GM12874 (cell line): ENCODE results near the gene ORM1.

Experiments used
- CTCF ChIP-seq: IDR thresholded peaks from 2 replicates; pipeline ENCODE4 v1.5.1; 2011; ENCODE audit warnings: low read depth, mild to moderate bottlenecking, control low read depth, low read length, moderate library complexity; ENCODE audit not compliant: insufficient read depth

The ORM1 gene

GRCh38 chr9:114299286-114300152 is 23.4 kb upstream of the ORM1 start:
- no peak for TF ChIP-seq CTCF

- no peak for TF ChIP-seq CTCF
Measured at GRCh38 chr9:114300153-114300845, 22.6 kb upstream of the ORM1 start.

- no peak for TF ChIP-seq CTCF
Measured at GRCh38 chr9:114300846-114301797, 21.8 kb upstream of the ORM1 start.

- no peak for TF ChIP-seq CTCF
Measured at GRCh38 chr9:114301798-114302565, 20.9 kb upstream of the ORM1 start.

- TF ChIP-seq CTCF = no peak
Measured at GRCh38 chr9:114302727-114303126, 20.2 kb upstream of the ORM1 start.

- no peak for TF ChIP-seq CTCF
Measured at GRCh38 chr9:114303571-114303970, 19.3 kb upstream of the ORM1 start.
